ENCODE data around the gene RHOBTB1.
A peak's percentile ranks its signal among the peaks of the same experiment; 100 is the strongest.

The RHOBTB1 gene

GRCh38 chr10:60944058-60944909 lies at the start of gene RHOBTB1:
Gene RHOBTB1 (minus strand): TSS chr10:60944185. CDS start chr10:60911542, 32,643 bp downstream.
- peak within 1 kb of the TSS; percentile 67 for H3K4me3 ChIP-seq (replicated peaks; ENCODE audit: low read depth, low read length)
- no peak for TF ChIP-seq CTCF (IDR thresholded peaks at IDR 0.05; ENCODE audit: low read depth, low read length, missing control alignments)
- no peak for DNase-seq (ENCODE audit: extremely low read depth, low read depth)

- no peak for TF ChIP-seq CTCF (IDR thresholded peaks at IDR 0.05; ENCODE audit: low read depth, low read length, missing control alignments)
- no peak for DNase-seq (ENCODE audit: extremely low read depth, low read depth)
- no peak overlapping the region for H3K4me3 ChIP-seq (replicated peaks; ENCODE audit: low read depth, low read length)
Observed at GRCh38 chr10:60992636-60993035, 48.7 kb upstream of the RHOBTB1 start.

- DNase-seq (ENCODE audit: extremely low read depth, low read depth): no peak
- no peak for TF ChIP-seq CTCF (IDR thresholded peaks at IDR 0.05; ENCODE audit: low read depth, low read length, missing control alignments)
- H3K4me3 ChIP-seq (replicated peaks; ENCODE audit: low read depth, low read length): no peak overlapping the region
Observed at GRCh38 chr10:60990663-60991062, 46.7 kb upstream of the RHOBTB1 start.

GRCh38 chr10:60989400-60989876 lies 45.5 kb upstream of the RHOBTB1 start:
- no peak for DNase-seq (ENCODE audit: extremely low read depth, low read depth)
- no peak for TF ChIP-seq CTCF (IDR thresholded peaks at IDR 0.05; ENCODE audit: low read depth, low read length, missing control alignments)
- no peak overlapping the region for H3K4me3 ChIP-seq (replicated peaks; ENCODE audit: low read depth, low read length)

- TF ChIP-seq CTCF (IDR thresholded peaks at IDR 0.05; ENCODE audit: low read depth, low read length, missing control alignments): no peak
- DNase-seq (ENCODE audit: extremely low read depth, low read depth): no peak
- no peak overlapping the region for H3K4me3 ChIP-seq (replicated peaks; ENCODE audit: low read depth, low read length)
Observed at GRCh38 chr10:60986791-60987190, 42.8 kb upstream of the RHOBTB1 start.

- DNase-seq (ENCODE audit: extremely low read depth, low read depth): no peak
- H3K4me3 ChIP-seq (replicated peaks; ENCODE audit: low read depth, low read length): no peak overlapping the region
- no peak for TF ChIP-seq CTCF (IDR thresholded peaks at IDR 0.05; ENCODE audit: low read depth, low read length, missing control alignments)
Observed at GRCh38 chr10:60985951-60986350, 42.0 kb upstream of the RHOBTB1 start.

All from HFF-Myc (cell line).